SW480 (cell line): Measurements from ENCODE around the gene HYAL2.
"Not testable (repeated sequence)": the region's sequence is repeated elsewhere in the genome, so short reads cannot be mapped to it uniquely, and the experiment has no call there.

ENCODE experiments used
- DNase-seq: peaks from one replicate; pipeline ENCODE4 v3.0.0-alpha.2; 2016; ENCODE audit warnings: low spot score

HYAL2 gene

GRCh38 chr3:50312041-50312440 is 10.5 kb downstream of the HYAL2 start:
- DNase-seq = not testable (repeated sequence)

GRCh38 chr3:50304601-50305000 is 17.9 kb downstream of the HYAL2 start:
- DNase-seq = no peak

- DNase-seq = peak; percentile 60
These were observed 19.3 kb downstream of the HYAL2 start, which contains the start of gene HYAL1 for GRCh38 chr3:50303013-50303815. Gene HYAL1 (minus strand): TSS chr3:50303574. CDS start chr3:50302956, 618 bp downstream.

DNA sequence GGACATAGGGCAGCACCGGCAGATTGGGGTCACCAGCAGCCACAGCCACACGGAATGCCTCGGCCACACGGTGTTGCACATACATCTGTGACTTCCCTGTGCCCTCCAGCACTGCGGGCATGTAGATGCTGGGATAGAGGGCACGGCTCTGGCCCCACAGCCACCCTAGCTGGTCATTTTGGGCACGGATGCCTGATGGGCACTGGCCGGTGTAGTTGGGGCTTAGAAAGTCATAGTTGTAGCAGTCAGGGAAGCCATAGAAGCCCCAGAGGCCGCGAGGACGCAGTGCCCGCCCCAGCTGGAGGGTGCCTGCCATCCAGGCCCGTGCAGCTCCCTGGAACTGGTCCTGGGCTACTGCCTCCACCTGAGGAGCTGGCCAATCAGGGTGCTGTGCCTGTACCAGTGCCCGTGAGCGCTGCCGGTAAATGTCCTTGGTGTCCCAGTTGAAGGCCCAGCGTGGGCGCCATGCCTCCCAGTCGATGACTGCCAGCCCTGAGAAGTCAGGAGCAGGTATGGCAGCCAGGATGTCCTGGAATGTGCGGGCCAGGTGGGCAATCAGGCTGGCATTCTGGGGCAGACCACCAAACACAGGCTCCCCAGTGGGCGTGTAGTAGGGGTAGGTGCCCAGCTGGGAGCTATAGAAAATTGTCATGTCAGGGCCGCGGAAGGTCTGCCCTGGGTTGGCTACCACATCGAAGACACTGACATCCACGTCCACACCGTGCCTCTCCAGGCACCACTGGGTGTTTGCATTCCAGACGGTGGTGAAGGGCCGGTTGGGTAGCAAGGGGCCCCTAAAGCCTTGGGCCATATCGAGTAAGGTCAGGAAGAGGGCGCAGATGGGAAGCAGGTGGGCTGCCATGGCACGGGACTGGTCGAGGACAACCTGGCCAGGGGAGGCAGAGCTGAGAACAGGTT is 20.2 kb downstream of the HYAL2 start:
- no peak for DNase-seq

- DNase-seq = no peak
These were observed 21.8 kb downstream of the HYAL2 start for GRCh38 chr3:50300681-50301254.

- DNase-seq = no peak
These were observed 22.4 kb downstream of the HYAL2 start for GRCh38 chr3:50299929-50300680.

GRCh38 chr3:50299638-50299928 is 23.0 kb downstream of the HYAL2 start:
- DNase-seq = no peak

DNA sequence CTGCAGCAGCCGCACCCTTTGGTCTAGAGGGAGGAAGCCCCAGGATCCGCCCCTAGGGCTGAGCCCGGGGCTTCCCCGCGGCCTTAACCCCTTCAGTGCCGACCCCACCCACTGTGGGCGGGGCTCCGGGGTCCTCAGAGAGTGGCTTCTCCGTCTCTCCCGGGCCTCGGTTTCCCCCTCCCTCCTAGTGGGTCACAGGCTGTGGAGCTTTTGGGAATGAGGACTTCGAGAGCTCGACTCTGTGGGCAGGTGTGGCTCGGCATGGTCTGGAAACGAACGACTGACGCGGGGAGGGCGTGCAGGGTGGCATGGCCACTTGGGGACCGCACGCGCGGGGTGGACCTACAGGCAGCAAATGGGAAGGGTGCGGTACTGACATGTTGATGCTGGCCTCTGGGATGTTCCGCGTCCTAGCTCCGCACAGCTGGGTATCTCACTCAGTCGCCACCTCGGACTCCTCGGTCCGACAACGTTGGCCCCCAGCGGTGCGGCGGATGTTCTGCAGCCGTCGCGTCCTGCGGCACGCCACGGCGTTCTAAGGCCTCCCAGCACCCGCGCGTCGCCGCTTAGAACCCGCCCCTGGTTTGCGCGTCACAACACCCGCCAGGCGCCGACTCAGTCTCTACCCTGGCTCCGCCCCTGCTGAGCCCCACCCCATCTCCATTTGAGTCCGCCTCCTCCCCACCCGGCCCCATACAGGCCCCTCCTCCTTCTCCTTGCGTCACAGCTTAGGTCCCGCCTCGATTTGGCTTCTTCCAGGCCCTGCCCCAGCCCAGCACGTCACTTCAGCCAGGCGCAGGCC is 23.5 kb downstream of the HYAL2 start, which contains the start of the genes HYAL3 and NAA80:
HYAL3 (minus strand) TSS at position 570 of the 802 bp plus-strand sequence. CDS start 3,803 bp downstream, outside the sequence.
NAA80 (minus strand) TSS at position 570 of the 802 bp plus-strand sequence. CDS start 1,942 bp downstream, outside the sequence.
- DNase-seq = peak; percentile 98

DNA sequence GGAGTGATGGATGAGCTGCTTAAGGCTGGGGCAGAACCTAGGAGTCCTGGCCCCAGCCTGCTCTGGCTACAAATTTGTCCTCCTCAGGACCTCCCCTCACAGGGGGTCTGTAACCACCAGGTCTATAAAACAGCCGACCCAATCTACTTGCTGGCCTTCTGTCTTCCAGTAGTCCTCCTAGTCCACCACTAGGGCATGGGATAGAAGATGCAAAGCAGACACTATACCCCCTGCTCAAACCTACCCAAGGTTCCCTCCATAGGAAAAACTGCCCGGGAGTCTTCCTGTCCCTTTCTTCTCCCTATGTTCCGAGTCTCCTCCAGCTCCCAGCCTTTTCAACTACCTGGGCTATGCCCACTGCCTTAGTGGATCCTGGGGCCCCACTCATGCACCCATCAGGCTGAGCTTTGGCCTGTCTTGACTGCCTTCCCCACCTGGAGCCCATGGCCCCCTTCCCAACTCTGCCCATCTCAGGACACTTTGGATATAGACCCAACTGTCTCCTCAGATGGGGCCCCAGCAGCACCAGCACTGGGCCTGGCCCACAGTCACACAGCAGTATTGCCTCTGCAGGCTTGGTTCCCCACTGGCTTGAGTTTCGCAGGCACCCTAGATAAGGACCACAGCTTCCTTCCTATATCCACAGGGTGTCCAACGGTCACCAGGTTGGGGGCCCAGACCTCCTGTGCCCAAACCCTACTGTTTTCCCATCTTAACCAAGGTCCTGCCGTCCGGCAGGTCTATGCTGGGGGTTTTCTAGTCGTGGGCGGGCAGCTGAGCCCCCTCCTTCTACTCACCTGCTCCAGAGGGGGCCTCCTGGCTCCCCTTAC is 24.4 kb downstream of the HYAL2 start:
- no peak for DNase-seq

DNA sequence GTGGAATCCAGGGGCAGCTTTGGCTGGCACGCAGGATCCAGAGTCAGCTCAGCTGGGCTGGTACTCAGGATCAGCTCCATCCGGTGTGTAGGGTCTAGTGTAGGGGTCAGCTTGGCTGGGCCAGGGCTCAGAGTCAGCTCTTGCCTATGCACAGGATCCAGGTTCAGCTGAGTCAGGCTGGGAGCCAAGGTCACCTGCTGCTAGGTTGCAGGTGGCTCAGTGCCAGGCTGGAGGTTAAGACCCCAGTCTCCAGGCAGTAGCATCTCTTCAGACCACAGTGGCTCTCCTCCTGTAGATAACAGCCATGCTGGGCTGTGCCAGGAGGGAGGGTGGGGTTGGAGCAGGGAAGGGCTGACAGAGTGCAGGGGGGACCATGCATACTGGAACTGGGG is 25.2 kb downstream of the HYAL2 start:
- no peak for DNase-seq

- no peak for DNase-seq
These were observed 25.7 kb downstream of the HYAL2 start for GRCh38 chr3:50296721-50297383.

GRCh38 chr3:50295553-50296431 is 26.8 kb downstream of the HYAL2 start:
- no peak for DNase-seq

- DNase-seq = no peak
These were observed 27.8 kb downstream of the HYAL2 start for GRCh38 chr3:50294492-50295403.

GRCh38 chr3:50294089-50294488 is 28.5 kb downstream of the HYAL2 start:
- DNase-seq = no peak

- no peak for DNase-seq
These were observed 29.3 kb downstream of the HYAL2 start for GRCh38 chr3:50293079-50293801.
